ENCODE measurements around the gene TUBGCP2. TPM values are rescaled to one million over a fixed set of nuclear protein-coding genes. Genes with fewer than 3 reads are reported as not detected.

TUBGCP2 gene
- total RNA-seq, 4 donors from 2014 or later = 44.5 to 107 (median 57.1) TPM

DNA sequence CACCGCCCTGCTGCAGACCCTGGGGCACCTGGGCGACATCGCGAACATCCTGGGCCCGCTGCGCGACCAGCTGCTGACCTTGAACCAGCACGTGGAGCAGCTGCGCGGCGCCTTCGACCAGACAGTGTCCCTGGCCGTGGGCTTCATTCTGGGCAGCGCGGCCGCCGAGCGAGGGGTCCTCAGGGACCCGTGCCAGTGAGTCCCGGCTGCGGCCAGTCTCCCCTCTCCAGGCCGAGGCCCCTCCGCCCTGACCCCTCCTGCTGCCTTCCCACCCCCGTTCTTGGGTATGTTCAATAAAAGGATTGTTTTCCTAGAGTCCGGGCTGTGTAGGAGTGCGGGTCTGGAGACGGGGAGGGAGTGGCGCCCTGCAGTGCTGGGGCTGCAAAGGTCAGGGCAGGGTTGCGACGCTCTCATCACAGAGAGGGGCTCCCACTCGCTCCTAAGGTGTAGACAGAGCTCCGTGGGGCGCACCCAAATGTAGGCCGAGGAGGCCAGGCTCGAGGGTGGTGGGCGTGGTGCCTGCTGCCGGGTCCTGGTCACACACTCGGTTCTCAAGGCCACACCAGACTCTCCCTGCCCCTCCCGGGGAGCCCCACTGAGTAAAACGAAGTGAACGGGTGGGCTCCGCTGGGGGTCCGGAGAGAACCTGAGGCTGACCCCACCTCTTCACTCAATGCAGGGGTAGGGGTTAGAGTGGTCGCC, 77.3 kb downstream of the TUBGCP2 start:
- no peaks in the 10 kb centered on the region for H3K36me3 ChIP-seq
- H3K9me3 ChIP-seq = no peaks in the 10 kb centered on the region
- H3K27me3 ChIP-seq = peaks cover 100% of the 10 kb centered on the region
- H3K27ac ChIP-seq = no peak overlapping the region
- 32% methylated on average over 15 of the region's 44 CpGs for WGBS
- H3K4me1 ChIP-seq = peaks cover 30% of the 10 kb centered on the region
- no peak for TF ChIP-seq POLR2AphosphoS5 (IDR thresholded peaks at IDR 0.05)
- TF ChIP-seq POLR2A (IDR thresholded peaks at IDR 0.05) = no peak
- TF ChIP-seq EP300 (IDR thresholded peaks at IDR 0.05) = no peak
- TF ChIP-seq, protein P1, sequence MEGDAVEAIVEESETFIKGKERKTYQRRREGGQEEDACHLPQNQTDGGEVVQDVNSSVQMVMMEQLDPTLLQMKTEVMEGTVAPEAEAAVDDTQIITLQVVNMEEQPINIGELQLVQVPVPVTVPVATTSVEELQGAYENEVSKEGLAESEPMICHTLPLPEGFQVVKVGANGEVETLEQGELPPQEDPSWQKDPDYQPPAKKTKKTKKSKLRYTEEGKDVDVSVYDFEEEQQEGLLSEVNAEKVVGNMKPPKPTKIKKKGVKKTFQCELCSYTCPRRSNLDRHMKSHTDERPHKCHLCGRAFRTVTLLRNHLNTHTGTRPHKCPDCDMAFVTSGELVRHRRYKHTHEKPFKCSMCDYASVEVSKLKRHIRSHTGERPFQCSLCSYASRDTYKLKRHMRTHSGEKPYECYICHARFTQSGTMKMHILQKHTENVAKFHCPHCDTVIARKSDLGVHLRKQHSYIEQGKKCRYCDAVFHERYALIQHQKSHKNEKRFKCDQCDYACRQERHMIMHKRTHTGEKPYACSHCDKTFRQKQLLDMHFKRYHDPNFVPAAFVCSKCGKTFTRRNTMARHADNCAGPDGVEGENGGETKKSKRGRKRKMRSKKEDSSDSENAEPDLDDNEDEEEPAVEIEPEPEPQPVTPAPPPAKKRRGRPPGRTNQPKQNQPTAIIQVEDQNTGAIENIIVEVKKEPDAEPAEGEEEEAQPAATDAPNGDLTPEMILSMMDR (IDR thresholded peaks at IDR 0.05) = no peak
- no peak for DNase-seq (ENCODE audit: low spot score in 2 of 2)
- no peak overlapping the region for H3K4me3 ChIP-seq

DNA sequence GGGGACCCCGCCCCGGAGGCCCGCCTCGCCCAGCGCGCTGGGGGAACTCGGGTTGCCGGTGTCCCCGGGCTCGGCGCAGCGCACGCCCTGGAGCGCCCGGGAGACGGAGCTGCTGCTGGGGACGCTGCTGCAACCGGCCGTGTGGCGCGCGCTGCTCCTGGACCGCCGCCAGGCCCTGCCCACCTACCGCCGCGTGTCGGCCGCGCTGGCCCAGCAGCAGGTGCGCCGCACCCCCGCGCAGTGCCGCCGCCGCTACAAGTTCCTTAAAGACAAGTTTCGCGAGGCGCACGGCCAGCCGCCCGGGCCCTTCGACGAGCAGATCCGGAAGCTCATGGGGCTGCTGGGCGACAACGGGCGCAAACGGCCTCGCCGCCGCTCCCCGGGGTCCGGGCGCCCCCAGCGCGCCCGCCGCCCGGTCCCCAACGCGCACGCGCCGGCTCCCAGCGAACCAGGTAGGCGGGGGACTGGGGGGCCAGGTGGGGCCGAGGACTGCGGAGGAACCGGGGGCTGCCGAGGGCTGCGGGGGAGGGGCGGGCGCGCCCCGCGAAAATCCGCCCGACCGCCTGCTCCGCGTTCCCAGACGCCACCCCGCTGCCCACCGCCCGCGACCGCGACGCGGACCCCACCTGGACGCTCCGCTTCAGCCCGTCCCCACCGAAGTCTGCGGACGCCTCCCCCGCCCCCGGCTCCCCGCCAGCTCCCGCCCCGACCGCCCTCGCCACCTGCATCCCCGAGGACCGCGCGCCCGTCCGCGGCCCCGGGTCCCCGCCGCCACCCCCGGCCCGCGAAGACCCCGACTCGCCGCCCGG, 78.1 kb downstream of the TUBGCP2 start:
- TF ChIP-seq, protein P1 (IDR thresholded peaks at IDR 0.05) = no peak
- TF ChIP-seq POLR2AphosphoS5 (IDR thresholded peaks at IDR 0.05) = no peak
- TF ChIP-seq POLR2A (IDR thresholded peaks at IDR 0.05) = no peak
- no peak overlapping the region for H3K27ac ChIP-seq
- DNase-seq (ENCODE audit: low spot score in 2 of 2) = no peak
- peaks cover 22% of the 10 kb centered on the region for H3K4me1 ChIP-seq
- H3K36me3 ChIP-seq = no peaks in the 10 kb centered on the region
- no CpG with 5 or more reads among the region's 122 CpGs for WGBS
- H3K27me3 ChIP-seq = peaks cover 100% of the 10 kb centered on the region
- H3K4me3 ChIP-seq = peak overlapping the region; percentile 30
- no peaks in the 10 kb centered on the region for H3K9me3 ChIP-seq

DNA sequence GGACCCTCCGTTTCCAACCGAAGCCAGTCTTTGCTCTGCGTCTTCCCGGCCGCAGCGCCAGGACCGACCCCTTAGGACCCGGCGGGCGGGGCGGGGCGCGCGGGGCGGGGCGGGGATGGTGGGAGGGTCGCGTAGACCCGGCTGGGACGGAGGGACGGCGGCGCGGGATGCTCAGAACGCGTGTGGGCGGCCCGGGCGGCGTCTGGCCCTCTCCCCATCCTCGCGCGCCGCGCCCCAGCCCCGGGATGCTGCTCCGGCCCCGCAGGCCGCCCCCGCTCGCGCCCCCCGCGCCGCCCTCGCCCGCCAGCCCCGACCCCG, 78.7 kb downstream of the TUBGCP2 start, which contains the start of gene UTF1:
TSS of gene UTF1 (plus strand) at position 174 of the 318 bp plus-strand sequence. CDS start at position 246, 72 bp downstream.
- Histone ChIP-seq H3K27ac (no peak within 1 kb of the TSS), H3K4me1 (peaks cover 16% of the 10 kb centered on the region), H3K4me3 (peak within 1 kb of the TSS; percentile 30), H3K36me3 (no peaks in the 10 kb centered on the region), H3K9me3 (no peaks in the 10 kb centered on the region), H3K27me3 (peaks cover 100% of the 10 kb centered on the region)
- no peak for TF ChIP-seq POLR2A (IDR thresholded peaks at IDR 0.05)
- DNase-seq (ENCODE audit: low spot score in 2 of 2) = no peak
- WGBS = no CpG with 5 or more reads among the region's 49 CpGs

DNA sequence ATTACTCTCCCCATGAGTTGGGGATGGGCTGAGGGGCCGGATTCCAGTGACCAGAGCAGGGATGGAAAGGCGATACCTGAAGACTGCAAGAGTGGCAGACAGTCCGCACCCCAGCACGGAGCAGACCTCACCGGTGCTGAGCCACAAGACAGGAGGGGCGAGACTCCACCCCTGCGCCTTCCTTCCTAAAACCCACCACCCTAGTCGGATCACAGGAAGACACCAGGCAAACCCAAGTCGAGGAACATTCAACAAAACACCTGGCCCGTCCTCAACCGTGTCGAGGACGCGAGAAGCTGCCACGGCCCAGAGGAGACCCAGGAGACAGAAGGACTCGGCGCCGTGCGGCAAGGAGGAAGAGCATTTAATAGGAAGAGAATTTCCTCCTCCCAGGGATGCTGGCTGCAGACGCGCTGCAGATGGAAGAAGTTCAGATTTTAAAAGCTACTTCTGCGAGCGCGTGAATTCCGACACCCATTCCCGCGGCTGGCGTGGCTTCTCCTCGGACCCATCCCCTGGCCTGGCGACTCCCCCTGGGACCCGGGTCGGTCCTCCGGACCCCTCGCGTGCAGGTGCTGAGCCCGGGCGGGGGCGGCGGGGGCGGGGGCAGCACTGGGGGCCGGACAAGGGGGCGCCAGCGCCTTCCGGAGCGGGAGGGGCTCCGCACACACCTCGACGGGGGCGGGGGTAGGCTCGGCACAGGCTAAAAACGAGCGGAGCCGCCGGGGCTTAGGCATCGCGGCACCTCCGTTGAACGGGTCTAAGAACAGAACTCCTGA, 79.2 kb downstream of the TUBGCP2 start:
- Histone ChIP-seq H3K36me3 (no peaks in the 10 kb centered on the region), H3K27me3 (peaks cover 100% of the 10 kb centered on the region), H3K4me1 (peaks cover 16% of the 10 kb centered on the region), H3K4me3 (peak overlapping the region; percentile 30), H3K27ac (no peak overlapping the region), H3K9me3 (no peaks in the 10 kb centered on the region)
- no peak for DNase-seq (ENCODE audit: low spot score in 2 of 2)
- 9% methylated on average over 27 of the region's 58 CpGs for WGBS
- TF ChIP-seq POLR2AphosphoS5 (IDR thresholded peaks at IDR 0.05) = no peak
- TF ChIP-seq, protein P1 (IDR thresholded peaks at IDR 0.05) = no peak
- no peak for TF ChIP-seq EP300 (IDR thresholded peaks at IDR 0.05)
- TF ChIP-seq POLR2A (IDR thresholded peaks at IDR 0.05) = no peak

Other genes with a start within 250 kb of the TUBGCP2 start
- gene ADGRA1, start 220.9 kb downstream of the TUBGCP2 start, total RNA-seq = not detected
- 1 to 10 TPM in 1 of 4 donors, under 1 TPM in 3; 0.08 to 2.5 (median 0.58) TPM for gene KNDC1, start 148.7 kb downstream of the TUBGCP2 start, total RNA-seq
- gene UTF1, start 78.7 kb downstream of the TUBGCP2 start, total RNA-seq = not detected
- gene VENTX, start 71.0 kb downstream of the TUBGCP2 start, total RNA-seq = 1 to 10 TPM in 1 of 4 donors, under 1 TPM in 2, not detected in 1; 0.17 to 2.3 (median 0.21) TPM
- gene ADAM8, start 32.0 kb downstream of the TUBGCP2 start, total RNA-seq = 10 to 100 TPM in 1 of 4 donors, 1 to 10 TPM in 3; 3.0 to 18.4 (median 4.1) TPM
- 10 to 100 TPM; 15.5 to 24.4 (median 17.3) TPM for gene ZNF511, start within 50 bp of the TUBGCP2 start, total RNA-seq
- gene CALY, start 28.0 kb upstream of the TUBGCP2 start, total RNA-seq = under 1 TPM in 1 of 4 donors, not detected in 3; 0.30 TPM
- gene PRAP1, start 38.5 kb upstream of the TUBGCP2 start, total RNA-seq = 1 to 10 TPM in 1 of 4 donors, not detected in 3; 2.2 TPM
- gene FUOM, start 49.1 kb upstream of the TUBGCP2 start, total RNA-seq = 10 to 100 TPM in 3 of 4 donors, 1 to 10 TPM in 1; 7.8 to 13.8 (median 11.7) TPM
- 10 to 100 TPM; 44.2 to 64.9 (median 54.7) TPM for gene ECHS1, start 64.5 kb upstream of the TUBGCP2 start, total RNA-seq
- gene PAOX, start 70.4 kb upstream of the TUBGCP2 start, total RNA-seq = 10 to 100 TPM in 2 of 4 donors, 1 to 10 TPM in 2; 7.8 to 23.4 (median 14.3) TPM
- gene MTG1, start 85.3 kb upstream of the TUBGCP2 start, total RNA-seq = 10 to 100 TPM; 20.5 to 79.7 (median 36.0) TPM
- under 1 TPM in 2 of 4 donors, not detected in 2; 0.23 to 0.56 TPM for gene SPRN, start 115.8 kb upstream of the TUBGCP2 start, total RNA-seq
- 10 to 100 TPM in 1 of 4 donors, 1 to 10 TPM in 3; 1.2 to 10.7 (median 2.0) TPM for gene SCART1, start 145.1 kb upstream of the TUBGCP2 start, total RNA-seq
- gene CYP2E1, start 218.5 kb upstream of the TUBGCP2 start, total RNA-seq = 10 to 100 TPM in 3 of 4 donors, 1 to 10 TPM in 1; 4.5 to 28.0 (median 19.3) TPM

All from suprapubic skin (tissue), 4 donors.